RWPE1 (cell line): ENCODE data around the gene ATP1B4.

ENCODE experiments used
- CTCF ChIA-PET: fragments of 350-600 bp; sonication (Branson Sonifier 250); formaldehyde crosslinking; extraction: SDS; loops from one replicate; lab custom pipeline; 2021; lab: Yijun Ruan, JAX
- POLR2A ChIA-PET: fragments of 400-600 bp; formaldehyde crosslinking; extraction: SDS; loops from one replicate; lab custom pipeline; 2020; ENCODE audit warnings: antibody characterized with exemption; ENCODE audit not compliant: low non-redundant PET; lab: Yijun Ruan, JAX
- DNase-seq: peaks from one replicate; pipeline ENCODE4 v3.0.0; 2012; ENCODE audit warnings: low spot score
- H3K27ac ChIP-seq: fragments of 450-650 bp; 2 replicates; pipeline ENCODE4 v1.5.1; 2017
- CTCF ChIP-seq: fragments of 450-650 bp; conservative IDR thresholded peaks from 2 replicates; pipeline ENCODE4 v1.5.1; 2017; ENCODE audit warnings: low read depth, mild to moderate bottlenecking

The ATP1B4 gene

GRCh38 chrX:120426599-120426998 lies 64.7 kb downstream of the ATP1B4 start:
- no peak overlapping the region for H3K27ac ChIP-seq
- POLR2A ChIA-PET, result no interaction called here

GRCh38 chrX:120428309-120428708 lies 66.4 kb downstream of the ATP1B4 start:
- ChIA-PET CTCF (no interaction called here), POLR2A (no interaction called here)
- TF ChIP-seq CTCF, result no peak
- DNase-seq, result no peak
- H3K27ac ChIP-seq, result no peak overlapping the region

More at GRCh38 chrX:120426599-120426998, 64.7 kb downstream of the ATP1B4 start:
- DNase-seq, result no peak
- no peak for TF ChIP-seq CTCF
- CTCF ChIA-PET, result no interaction called here

- ChIA-PET CTCF (interaction anchor here (0.7 kb wide), 1 partner anchor 1784 kb away, joined by 3 read pairs; no protein-coding TSS in a partner anchor), POLR2A (no interaction called here)
- DNase-seq, result no peak
- no peak overlapping the region for H3K27ac ChIP-seq
- TF ChIP-seq CTCF, result no peak
Observed at GRCh38 chrX:120429776-120430540, 68.1 kb downstream of the ATP1B4 start.
